ENCODE measurements around the gene PARN. TPM values are rescaled to one million over a fixed set of nuclear protein-coding genes. Genes with fewer than 3 reads are reported as not detected.

The PARN gene
- total and polyA plus RNA-seq, 2 of the 8 experiments (the other 6 are each of a cell fraction or from before 2014, with no cell fraction given), result 24.5 to 44.6 TPM

DNA sequence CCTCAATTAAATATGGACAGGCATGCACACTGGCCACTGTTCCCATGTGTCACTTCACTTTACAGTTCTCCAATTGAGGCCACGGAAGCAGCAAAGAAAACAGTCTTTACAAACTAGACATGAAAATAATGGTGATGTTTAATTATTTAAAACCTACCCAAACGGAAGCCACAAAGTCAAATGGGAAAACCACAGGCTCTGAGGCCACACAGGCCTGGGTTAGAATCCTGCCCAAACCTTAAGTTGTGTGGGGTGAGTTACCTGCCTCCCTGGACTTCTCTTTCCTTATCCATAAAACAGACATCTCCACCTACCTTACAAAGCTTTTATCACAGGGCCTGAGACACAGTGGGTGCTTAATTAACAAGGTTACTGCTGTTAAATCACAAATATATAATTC lies 137.4 kb downstream of the PARN start (continued):
- TF ChIP-seq CHD7 (IDR thresholded peaks at IDR 0.05; ENCODE audit: insufficient replicate concordance, low read length), result no peak
- TF ChIP-seq TEAD4 (IDR thresholded peaks at IDR 0.05; ENCODE audit: low read depth, low read length), result no peak
- TF ChIP-seq SIN3A (conservative IDR thresholded peaks at IDR 0.05 in 1 of 2, IDR thresholded peaks at IDR 0.05 in 1 of 2; ENCODE audit: low read depth in 1 of 2, low read length in 2 of 2), result no peak
- no peak for TF ChIP-seq SUZ12 (IDR thresholded peaks at IDR 0.05; ENCODE audit: low read length)
- no peak for TF ChIP-seq RNF2 (IDR thresholded peaks at IDR 0.05; ENCODE audit: borderline replicate concordance, low read depth, low read length, missing control alignments, poor library complexity, severe bottlenecking)
- TF ChIP-seq JUN (IDR thresholded peaks at IDR 0.05; ENCODE audit: low read depth, low read length), result no peak
- TF ChIP-seq JUND (IDR thresholded peaks at IDR 0.05; ENCODE audit: low read length), result no peak
- no peak for TF ChIP-seq NANOG (IDR thresholded peaks at IDR 0.05; ENCODE audit: insufficient read depth, low read depth, low read length, poor library complexity, severe bottlenecking)
- no peak for TF ChIP-seq TAF1 (IDR thresholded peaks at IDR 0.05; ENCODE audit: low read depth, low read length)
- TF ChIP-seq SIRT6 (IDR thresholded peaks at IDR 0.05; ENCODE audit: low read length), result no peak
- no peak for TF ChIP-seq TAF7 (optimal IDR thresholded peaks at IDR 0.05; ENCODE audit: borderline replicate concordance, low read depth, low read length)
- no peak for TF ChIP-seq BCL11A (IDR thresholded peaks at IDR 0.05; ENCODE audit: low read depth in 2 of 2, low read length in 2 of 2)
